ENCODE data around the gene MYG1. TPM values are rescaled to one million over a fixed set of nuclear protein-coding genes. Genes with fewer than 3 reads are reported as not detected.
"Not testable (repeated sequence)": the region's sequence is repeated elsewhere in the genome, so short reads cannot be mapped to it uniquely, and the experiment has no call there.

The MYG1 gene
- total RNA-seq, 1 donor from 2014 or later, result 28.4 TPM

GRCh38 chr12:53327435-53328042 is 28.0 kb downstream of the MYG1 start:
- DNase-seq (ENCODE audit: low read depth), result no peak

DNA sequence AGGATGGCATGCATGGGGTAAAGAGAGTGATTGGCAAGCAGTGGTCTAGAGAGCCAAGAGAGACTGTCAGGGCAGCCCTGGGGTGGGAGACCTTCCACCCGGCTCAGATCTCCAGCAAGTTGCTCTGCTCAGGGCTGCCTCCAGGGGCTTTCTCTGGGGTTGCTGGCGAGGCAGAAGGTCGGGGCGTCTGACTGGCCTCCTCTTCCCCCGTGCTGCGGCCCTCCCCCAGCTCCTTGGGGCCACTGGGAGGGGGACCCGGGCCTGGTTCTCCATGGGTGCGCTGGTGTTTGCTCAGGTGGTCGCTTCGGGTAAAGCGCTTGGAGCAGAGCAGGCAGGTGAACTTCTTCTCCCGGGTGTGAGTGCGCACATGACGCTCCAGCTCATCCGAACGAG is 28.5 kb downstream of the MYG1 start:
- DNase-seq (ENCODE audit: low read depth), result no peak

DNA sequence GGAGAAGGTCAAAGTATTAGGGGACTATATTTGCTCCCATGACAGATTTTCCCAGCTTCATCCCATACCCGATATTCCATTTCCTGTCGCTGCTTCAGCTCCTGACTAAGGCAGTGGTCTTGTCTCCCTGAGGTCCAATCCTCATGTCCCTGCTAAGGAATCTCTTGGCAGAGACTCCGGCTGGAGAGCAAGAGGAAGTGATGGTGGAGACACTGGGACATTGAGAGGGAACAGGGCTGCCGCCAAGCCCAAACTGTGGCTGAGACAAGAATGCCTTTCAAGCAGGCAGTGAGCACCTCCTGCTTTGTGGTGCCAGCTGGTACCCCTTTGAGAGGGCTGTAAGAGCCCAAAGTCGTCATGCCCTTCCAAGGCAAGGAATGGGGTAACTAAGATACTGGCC is 31.2 kb downstream of the MYG1 start:
- no peak for DNase-seq (ENCODE audit: low read depth)

GRCh38 chr12:53332339-53332738 is 32.8 kb downstream of the MYG1 start:
- not testable (repeated sequence) for DNase-seq (ENCODE audit: low read depth)

DNA sequence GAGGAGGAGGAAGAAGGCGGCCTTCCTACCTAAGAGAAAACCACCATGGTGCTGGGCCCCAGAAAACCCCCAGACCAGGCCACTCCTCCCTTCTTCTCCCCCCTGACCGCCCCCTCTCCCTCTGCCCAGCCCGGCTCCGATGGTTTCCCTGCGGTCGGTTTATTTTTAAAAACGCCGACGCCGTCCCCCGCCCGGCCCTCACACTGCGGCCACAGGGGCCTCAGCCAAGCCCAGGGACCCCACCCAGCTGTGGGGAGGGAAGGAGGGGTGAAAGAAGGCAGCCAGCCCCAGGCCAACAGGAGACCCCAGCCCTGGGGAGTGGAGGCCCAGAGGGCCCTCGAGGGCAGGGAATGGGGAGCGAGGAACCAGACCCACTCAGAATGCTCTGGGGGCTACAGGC is 33.2 kb downstream of the MYG1 start:
- no peak for DNase-seq (ENCODE audit: low read depth)

DNA sequence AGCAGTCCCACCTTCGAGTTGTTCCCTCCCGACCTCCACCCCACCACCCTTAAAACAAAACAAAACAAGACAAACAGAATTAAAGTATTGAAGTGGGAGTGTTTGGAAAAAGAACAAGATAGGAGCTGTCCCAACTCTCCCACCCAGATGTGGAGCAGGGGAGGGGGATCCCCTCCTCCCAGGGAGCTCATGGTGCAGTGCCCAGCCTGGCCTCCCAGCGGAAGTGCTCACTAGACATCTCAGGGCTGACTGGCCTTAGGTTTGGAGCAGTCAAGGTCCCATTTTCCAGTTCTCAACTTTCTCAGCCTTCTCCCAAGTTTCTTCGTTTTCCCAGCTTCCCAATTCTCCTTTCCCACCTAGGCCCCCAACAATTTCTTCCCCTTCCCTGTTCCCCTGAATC is 33.8 kb downstream of the MYG1 start:
- DNase-seq (ENCODE audit: low read depth), result no peak

DNA sequence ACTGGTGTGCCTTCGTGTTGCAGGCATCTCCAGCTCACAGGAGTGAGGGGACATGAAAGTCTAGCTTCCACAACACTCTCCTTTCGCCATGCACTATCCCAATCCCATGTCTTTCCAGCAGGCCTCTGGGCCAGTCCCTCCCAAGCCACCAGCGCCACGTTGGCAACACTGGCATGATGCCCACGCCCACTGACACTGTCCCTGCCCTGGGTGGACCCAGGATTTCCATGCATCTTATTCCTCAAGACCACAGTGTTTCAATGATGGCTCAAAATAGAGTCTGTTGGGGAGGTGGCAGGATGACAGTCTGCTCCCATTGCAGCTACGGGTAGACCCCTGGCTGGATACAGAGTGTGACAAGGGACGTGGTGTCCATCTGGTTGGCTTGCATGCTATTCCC is 34.4 kb downstream of the MYG1 start:
- no peak for DNase-seq (ENCODE audit: low read depth)

GRCh38 chr12:53334822-53335221 is 35.3 kb downstream of the MYG1 start:
- no peak for DNase-seq (ENCODE audit: low read depth)

GRCh38 chr12:53336181-53336681 is 36.7 kb downstream of the MYG1 start, which contains the start of gene SP7:
SP7 (minus strand) TSS chr12:53336354; CDS start chr12:53335646, 708 bp downstream.
- no peak for DNase-seq (ENCODE audit: low read depth)

DNA sequence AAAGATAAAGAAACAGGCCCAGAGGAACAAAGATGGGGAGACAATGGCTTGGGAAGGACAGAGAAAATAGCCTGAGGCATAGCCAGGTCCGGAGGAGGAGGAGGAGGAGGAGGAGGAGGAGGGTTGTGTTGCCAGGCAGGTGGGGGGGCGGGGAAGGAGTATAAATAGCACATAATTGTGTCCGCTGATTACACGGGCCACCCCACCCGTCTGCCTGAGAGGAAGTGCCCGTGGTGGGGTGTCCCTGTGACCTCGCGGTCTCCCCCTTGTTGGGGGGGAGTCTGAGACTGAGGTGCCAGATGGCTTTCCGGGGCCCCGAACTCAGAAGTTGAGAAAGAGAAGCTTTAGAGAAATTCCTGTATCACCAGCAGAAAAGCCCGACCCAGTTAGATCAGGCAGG is 38.5 kb downstream of the MYG1 start:
- DNase-seq (ENCODE audit: low read depth), result no peak

DNA sequence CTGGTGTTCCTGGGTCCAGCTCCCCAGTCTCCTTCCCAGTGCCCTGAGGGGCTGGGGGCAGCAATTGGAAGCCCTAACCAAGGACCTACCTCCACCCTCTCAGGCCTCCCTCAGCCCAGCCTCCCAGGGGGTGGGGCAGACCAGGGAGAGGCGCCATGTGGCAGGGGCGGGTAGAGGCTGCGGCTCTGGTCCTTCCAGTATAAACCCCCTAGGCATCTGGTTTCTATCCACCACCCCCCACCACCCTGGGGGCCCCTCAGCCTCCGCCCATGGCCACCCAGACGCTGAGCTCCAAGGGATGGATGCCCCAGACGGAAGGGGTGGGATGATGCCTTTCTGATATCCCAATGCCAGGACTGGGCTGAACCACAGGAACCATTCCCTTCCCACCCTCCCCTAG is 39.4 kb downstream of the MYG1 start:
- DNase-seq (ENCODE audit: low read depth), result no peak

DNA sequence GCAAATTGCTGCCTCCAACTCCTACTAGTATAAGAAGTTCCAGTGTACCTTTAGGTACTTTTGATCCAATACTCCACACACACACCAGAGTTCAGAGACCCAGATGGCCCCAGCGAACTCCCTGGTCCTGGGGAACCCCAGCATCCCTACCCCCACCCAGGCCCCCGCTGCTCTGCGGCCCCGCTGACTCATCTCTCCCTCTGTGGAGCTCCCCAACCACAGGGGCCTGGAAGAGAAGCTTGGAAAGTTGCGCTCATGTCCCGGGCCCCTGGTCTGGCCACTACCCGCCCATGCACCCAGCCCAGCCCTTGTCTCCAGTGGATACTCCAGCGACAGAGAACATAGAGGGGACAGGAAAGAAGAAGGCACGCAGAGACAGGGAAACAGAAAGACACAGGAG is 40.9 kb downstream of the MYG1 start:
- no peak for DNase-seq (ENCODE audit: low read depth)

DNA sequence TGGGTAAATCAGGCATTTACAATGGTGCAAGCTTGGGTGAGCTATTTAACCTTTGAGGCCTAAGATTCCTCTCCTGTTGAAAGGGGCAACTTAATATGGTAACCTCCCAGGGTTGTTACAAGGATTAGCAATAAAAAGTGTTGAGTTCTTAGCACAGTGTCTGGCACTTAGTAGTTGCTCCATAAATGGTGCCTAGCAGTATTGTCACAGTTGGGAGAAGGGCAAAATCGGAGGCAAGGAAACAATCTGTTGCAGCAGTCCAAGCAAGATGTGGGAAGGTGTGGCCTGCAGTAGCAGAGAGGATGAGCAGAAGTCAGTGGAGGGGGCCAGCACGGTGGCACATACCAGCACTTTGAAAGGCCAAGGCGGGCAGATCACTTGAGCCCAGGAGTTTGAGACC is 44.0 kb downstream of the MYG1 start:
- no peak for DNase-seq (ENCODE audit: low read depth)

DNA sequence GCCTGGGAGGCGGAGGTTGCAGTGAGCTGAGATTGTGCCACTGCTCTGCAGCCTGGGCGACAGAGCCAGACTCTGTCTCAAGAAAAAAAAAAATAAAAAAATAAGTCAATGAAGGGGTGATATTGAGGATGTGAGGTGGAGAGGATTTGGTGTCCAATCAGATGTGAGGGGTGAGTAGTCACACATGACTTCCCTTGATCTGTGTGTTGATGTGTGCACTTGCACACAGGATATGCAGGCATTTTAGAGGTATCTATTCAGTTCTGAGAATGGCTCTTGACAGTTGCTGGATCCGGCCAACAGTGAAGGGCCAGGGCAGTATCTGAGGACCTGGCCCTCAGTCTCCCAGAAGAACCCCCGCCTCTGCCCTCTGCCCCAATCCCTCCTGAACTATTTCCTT is 44.5 kb downstream of the MYG1 start:
- no peak for DNase-seq (ENCODE audit: low read depth)

DNA sequence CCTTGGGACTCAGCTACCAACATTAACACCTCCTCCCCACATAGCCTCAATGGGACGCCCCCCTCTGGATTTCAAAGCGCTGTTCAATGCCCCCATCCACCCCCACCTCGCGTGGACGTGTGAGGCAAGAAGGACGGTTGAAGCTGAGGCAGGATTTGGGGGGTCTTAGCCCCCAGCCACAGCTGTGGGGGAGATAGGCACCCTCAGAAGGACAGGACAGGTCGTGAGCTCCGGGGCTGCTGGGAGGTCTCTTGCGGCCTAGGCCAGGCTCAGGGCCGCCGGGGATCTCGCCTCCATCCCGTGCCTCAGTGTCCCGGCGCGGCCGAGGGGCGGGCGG is 45.0 kb downstream of the MYG1 start:
- no peak for DNase-seq (ENCODE audit: low read depth)

DNA sequence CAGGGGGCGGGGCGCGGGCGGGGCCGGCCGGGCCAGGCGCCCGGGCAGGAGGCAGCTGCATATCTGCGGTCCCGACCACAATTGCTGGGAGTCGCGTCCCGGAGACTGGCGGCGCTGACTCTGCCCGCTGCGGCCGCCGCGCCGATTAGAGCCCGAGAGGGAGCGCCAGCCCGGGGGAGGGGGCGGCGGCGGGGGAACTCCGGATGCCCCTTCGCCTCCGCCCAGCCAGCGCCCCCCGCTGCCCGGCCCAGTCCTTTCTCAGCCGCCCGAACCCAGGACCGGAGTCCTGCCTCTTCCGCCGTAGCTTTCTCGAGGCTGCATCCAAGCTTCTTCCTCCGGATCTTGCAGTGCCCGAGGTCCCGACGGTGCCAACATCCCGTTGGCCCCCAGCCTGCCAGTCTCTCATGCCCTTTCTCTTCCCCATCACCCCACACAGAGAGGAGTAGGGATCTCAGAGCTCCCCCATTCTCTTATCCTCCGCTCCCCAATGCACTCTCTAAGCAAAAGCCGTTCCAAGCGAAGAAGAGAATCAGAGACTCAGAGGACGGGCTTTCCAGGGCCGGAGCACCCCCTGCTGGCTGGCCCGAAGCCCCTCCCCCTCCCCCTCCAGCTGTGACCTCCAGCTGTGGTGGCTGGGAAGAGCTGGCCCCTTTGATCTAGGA is 45.5 kb downstream of the MYG1 start:
- peak; percentile 42 for DNase-seq (ENCODE audit: low read depth)

- DNase-seq (ENCODE audit: low read depth), result no peak
These were observed 46.1 kb downstream of the MYG1 start for GRCh38 chr12:53345486-53346188.

GRCh38 chr12:53346491-53346890 is 47.0 kb downstream of the MYG1 start:
- no peak for DNase-seq (ENCODE audit: low read depth)

GRCh38 chr12:53347905-53348304 is 48.4 kb downstream of the MYG1 start:
- no peak for DNase-seq (ENCODE audit: low read depth)

- peak; percentile 79 for DNase-seq (ENCODE audit: low read depth)
These were observed 53.1 kb downstream of the MYG1 start for GRCh38 chr12:53352331-53353256.

GRCh38 chr12:53353257-53353655 is 53.8 kb downstream of the MYG1 start:
- no peak for DNase-seq (ENCODE audit: low read depth)

DNA sequence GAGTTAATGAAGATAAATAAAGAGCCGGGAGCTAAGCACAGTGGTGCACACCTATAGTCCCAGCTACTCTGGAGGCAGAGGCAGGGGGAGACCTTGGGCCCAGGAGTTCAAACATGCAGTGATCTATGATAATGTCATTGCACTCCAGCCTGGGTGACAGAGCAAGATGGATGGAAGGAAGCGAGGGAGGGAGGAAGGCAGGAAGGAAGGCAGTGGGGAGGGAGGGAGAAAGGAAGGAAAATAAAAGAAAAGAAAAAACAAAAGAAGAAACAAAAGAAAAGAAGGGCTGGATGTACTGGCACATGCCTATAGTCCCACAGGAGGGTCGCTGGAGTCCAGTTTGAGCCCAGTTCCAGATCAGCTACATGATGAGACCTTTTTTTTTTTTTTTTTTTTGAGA is 55.6 kb downstream of the MYG1 start:
- no peak for DNase-seq (ENCODE audit: low read depth)
